Stimulated activated CD8-positive, alpha-beta memory T cell treated with anti-CD3 and anti-CD28 coated beads, Interleukin-12 subunit alpha, Interleukin-12 subunit beta, amount 100 ng/mL, for 1 hour (primary cell): ENCODE data around the gene PDE11A.
"Not testable (repeated sequence)": the region's sequence is repeated elsewhere in the genome, so short reads cannot be mapped to it uniquely, and the experiment has no call there.

ENCODE experiments used
- DNase-seq: peaks from one replicate; pipeline ENCODE4 v3.0.0-alpha.2; 2020; ENCODE audit warnings: low read depth

Gene PDE11A

DNA sequence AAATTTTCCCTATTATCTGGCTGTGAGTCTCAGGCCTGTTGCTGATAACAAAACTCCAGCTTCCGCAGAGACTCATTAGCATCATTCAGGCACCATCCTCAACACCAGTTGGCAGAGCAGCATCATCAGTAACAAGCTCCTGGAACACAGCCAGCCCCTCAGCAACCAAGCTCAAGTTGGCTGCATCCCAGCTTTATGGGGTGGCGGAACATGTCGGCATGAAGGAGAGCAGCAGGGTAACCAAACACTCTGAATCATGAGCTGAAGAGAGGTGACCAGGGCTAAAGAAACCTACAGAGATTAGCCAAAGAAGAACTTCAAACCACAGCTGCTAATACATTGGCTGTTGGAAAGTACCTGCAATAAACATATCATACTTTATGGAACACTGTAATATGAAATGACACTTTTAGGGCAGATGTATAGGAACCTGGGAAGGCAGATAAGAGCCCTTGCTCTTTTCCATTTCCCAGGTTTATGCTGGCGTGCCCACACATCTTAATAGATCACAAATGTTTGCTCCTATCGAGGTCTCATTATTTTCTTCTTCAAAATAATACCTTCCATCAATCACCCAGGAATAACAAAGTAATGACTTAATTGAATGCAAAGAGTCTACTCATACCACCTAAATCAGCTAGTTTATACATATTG, 63.8 kb downstream of the PDE11A start:
- DNase-seq: no peak

DNA sequence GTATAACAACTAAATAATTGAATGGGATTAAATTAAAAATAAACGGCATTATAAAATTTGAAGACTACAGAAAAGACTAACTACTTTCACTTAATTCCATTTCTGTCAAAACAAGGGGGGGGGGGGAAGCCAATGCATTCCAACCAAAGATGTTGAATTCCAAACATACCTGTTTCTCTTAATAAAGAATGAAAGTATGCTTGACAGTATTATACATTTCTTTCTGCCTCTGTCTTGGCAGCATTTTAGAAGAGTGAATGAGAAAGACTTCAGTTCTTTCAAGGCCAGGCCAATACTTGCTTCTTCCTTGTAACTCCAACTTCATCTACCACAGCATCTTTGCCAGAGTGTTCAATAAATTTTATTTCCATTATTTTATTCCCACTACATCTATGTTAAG, 65.9 kb downstream of the PDE11A start:
- no peak for DNase-seq

DNA sequence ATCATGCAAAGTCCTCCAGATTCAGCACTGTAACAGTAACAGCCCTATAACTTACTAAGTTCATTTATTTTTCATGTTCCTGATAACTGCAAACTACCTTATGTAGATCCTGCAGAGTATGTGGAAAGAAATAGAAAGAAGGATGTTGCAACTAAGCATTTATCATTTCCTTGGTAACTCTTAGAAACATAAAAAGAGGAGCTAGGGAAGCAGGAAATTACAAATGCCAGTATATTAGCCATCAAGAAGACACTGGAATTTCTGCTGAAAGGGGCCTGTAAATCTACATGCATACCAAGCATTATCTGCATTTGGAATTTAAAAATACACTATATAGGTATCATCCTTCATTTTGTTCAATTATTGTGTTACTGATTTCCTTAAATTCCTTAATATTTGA, 66.8 kb downstream of the PDE11A start:
- no peak for DNase-seq

DNA sequence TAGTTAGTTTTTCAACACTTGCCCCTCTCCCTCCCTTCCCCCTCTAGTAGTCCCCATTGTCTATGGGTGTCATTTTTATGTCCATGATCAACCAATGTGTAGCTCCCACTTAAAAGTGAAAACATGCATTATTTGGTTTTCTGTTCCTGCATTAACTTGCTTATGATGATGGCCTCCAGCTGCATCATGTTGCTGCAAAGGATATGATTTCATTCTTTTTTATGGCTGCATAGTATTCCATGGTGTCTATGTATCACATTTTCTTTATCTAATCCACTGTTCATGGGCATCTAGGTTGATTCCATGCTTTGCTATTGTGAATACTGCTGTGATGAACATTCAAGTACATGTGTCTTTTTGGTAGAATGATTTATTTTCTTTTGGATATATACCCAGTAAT, 70.5 kb downstream of the PDE11A start:
- DNase-seq: no peak

DNA sequence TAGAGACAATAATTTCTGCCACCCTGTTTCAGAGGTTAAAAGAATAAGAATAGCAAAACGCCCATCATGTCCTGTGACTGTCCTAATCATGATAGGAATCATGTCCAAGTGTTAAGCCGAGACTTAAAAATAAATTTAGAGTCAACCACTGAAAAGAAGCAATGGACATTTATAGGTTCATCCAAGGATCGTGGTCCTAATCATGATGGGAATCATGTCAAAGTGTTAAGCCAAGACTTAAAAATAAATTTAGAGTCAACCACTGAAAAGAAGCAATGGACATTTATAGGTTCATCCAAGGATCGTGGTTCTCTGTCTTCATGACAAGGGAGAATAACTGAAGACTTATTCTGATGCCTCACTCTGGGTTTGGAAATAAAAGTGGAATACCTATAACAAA, 73.6 kb downstream of the PDE11A start:
- DNase-seq: no peak

DNA sequence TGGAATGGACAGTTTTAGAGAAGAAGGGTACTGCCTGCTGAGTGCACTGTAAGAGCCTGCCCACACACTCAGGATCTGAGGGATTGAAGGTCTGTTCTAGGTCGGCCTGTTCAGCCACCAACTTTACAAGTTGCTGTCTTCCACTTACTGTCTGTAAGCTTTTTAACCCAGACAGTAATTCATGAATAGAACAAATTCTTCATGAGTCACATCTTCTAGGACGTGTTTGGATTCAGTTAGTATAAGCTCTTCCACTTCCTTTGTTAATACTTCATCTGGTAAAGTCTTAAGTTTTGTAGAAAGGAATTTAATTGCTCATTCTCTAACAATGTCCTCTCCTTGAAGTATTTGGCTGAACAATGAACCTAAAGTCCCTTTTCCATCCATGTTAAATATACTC, 74.6 kb downstream of the PDE11A start:
- no peak for DNase-seq

DNA sequence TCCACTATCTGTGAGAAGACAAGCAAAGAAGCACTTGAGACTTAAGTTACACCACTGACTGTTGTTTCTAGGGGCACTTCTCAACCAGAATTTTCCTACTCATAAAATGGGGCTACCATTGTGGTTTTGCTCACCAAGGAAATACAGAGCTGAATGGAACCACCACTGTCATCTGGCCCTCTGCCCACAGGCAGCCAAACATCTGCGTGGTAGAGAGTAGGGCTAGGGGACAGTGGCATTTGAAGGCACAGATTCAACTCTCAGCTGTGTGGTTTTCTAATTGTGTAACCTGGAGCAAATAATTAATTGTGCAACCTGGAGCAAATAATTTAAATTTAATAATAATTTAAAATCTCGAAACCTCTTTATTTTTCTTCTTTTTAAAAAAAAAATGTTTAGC, 79.6 kb downstream of the PDE11A start:
- no peak for DNase-seq

DNA sequence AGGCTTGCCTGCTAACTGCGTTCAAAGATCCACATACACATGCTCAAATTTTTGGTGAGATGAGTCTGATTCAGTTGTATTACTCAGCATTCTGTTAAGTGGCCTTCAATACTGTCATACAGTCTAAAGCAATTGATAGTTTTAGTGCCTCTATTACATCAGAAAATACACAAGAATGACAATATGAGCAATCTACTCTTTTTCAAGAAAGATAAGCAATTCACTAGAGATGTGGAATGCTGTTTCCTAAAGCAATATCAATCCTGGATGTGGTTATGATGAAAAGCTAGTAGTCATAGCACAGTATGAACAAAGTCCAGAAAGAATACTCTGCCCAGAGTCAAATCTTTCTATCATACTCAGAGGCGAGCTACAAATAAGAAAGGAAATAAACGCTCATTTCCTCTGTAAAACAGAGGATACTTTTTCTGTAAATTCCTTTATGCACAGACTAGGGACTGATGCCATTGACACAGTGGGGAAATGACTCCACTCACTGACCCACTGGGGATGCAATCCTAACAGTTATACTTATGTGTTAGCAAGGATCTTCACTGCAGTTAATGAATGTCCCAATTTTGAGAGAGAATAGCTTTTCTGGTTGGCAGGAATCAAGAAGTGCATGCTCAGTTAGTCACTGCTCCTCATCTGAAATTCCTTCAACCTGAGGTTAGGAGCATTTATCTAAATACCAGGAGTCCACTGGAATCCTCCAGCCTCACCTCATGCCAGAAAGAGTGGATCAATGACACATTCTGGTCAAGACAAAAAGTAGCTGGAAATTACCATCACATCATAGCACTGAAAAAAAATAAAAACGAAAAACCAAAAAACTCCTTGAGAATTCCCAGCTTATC, 83.3 kb downstream of the PDE11A start:
- DNase-seq: no peak

DNA sequence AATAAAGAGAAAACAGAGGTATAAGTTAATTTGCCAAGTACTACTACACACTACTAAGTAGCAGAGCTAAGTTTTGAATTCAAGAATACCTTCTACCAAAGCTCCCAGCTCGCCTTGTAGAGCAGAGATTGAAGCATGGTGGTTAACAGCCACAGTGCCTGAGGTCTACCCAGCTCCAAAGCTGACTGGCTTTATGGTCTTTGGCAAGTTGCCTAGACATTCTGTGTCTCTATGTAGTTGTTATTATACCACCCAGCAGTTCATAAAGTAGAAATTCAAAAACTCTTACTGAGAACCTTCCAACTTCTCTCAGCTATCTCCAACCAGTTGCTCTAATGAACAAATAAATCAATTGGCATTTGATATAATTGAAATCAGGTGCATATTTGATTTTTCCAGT, 87.8 kb downstream of the PDE11A start:
- DNase-seq: no peak

DNA sequence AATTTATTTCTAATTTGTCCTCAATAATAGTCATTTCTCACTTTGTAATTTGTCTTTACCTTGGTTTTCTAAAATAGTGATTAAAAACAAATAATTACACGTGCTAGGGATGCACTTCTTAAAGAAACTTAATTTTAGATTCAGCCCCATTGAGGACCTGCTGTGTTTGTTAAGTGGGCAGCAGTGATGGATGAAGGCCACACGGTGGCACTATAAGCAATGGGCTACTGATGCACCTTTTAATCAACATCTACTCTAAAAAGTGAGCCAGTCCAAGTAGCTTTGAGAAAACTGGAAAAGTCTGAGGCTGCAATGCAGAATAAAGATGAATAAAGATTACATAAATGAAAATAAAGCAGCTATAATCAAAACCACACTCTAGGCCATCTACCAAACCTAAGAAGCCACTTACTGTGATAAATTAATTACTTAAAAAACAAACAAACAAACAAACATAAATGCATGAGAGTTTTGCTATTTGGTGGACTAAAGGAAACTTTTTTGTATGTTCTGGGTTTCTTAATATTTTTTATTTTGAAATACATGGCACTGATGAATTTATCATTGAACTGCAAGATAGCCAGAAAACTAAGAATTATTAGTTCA, 89.3 kb downstream of the PDE11A start:
- no peak for DNase-seq

DNA sequence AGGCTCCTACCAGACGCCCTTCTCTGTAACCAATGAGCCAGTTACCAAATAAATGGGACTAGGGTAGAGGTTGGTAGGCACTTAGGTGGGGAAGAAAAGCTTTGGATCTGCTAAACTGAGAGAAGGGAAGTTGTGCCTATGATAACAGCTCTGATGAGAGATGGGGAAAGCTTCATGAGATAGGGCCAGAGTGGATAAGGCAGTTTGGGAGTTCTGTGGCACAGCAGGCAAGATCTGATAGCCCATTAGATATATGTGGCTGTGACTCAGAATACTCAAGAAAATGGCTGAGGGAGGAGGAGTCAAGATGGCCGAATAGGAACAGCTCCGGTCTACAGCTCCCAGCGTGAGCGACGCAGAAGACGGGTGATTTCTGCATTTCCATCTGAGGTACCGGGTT, 99.8 kb downstream of the PDE11A start:
- no peak for DNase-seq

DNA sequence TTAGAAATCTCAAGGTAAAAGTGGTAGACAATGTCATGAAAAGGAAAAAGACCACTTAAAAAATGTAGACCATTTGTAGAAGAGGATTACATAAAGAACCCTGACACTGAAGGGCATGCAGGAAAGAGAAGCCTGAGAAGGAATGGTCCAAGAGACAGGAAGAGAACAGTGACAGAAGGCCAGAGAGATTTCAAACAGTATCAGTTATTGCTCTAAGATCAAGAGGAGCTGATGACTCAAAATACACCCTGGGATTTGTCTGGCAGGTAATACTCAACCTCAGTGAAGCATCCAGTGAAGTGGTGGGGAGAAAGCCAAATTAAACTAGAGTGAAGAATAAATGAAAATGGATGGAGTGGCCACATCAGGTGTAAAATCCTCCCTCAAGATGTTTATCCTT, 100.5 kb downstream of the PDE11A start:
- DNase-seq: no peak

DNA sequence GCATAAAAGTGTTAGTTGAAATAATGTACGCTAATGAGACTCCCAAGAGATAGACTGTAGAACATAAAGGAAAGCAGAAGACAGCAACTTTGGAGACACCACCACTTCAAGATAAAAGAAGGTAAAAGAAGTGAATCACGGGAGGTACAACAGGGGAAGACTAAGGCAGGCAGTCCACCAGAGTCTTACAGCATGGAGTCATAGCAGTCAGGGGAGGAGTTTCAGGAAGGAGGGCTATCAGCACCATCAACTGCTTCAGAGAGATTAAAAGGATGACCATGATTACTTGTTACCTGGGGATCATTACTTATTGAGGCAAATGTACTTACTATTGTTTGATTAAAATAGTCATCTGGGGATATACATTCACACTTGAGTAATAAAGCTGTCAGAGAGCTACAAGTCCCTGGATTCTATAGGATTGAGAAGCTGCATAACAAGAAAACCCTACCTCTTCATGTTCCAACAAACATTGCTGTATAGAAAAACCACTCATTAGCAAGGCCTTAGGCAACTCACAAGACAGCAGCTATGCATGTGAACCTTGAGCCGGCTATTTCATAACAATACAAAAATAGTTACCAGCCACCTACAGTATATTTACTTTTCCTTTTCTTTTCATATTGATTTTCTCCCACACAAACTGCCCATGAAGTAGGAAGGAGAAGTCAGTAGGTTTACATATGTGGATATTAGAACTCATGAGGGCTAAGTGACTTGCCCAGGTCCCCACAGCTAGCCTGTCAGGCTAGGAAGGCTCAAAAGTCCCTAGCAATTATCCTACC, 101.7 kb downstream of the PDE11A start:
- no peak for DNase-seq

DNA sequence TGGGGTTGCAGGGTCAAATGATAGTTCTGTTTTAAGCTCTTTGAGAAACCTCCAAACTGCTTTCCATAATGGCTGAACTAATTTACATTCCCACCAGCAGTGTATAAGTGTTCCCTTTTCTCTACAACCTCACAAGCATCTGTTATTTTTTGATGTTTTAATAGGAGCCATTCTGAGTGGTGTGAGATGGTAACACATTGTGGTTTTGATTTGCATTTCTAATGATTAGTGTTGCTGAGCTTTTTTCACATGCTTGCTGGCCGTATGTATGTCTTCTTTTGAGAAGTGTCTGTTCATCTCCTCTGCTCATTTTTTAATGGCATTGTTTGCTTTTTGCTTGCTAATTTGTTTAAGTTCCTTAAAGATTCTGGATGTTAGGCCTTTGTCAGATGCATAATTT, 107.7 kb downstream of the PDE11A start:
- no peak for DNase-seq

DNA sequence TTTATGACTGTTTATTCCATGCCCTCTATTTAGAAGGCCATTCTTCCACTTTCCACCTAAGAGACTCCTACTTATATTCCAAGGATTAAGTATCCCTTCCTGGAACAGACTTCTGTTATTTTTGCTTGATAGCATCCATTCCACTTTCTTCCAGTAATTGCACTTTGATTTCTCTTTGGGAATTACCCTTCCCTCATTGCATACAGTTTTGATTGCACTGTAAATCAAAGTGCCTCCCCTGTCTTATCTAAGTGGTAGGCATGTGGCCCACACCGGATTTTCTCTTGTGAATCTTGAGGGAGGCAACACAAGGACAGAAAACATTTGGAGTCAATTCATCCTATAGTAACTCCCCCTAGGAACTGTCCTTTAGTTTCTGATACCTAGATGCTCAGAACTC, 120.4 kb downstream of the PDE11A start:
- no peak for DNase-seq

DNA sequence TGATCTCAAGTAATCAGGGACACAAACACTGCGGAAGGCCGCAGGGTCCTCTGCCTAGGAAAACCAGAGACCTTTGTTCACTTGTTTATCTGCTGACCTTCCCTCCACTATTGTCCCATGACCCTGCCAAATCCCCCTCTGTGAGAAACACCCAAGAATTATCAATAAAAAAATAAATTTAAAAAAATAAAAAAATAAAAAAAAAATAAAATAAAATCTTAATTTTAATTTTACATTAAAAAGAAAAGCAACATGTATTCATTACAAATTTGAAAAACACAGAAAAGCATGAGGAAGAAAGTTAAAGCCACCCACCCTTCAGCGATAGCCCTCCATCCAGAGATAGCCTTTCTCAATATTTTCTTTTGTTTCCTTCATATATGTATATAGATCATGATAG, 125.0 kb downstream of the PDE11A start:
- not testable (repeated sequence) for DNase-seq

DNA sequence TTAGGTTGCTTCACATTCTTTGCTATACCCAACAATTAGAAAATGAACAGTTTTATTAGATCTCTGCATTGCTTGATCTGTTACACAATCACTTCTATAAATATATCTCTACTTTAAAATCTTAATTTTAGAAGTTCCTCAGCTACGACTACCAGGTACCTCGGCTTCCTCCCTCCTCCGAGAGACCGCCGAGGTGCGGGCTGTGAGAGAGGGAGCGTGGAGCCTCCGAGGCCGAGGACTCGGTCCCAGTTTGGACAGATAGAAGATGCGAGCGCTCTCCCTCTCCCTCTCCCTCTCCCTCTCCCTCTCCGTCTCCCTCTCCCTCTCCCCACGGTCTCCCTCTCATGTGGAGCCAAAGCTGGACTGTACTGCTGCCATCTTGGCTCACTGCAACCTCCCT, 128.0 kb downstream of the PDE11A start:
- not testable (repeated sequence) for DNase-seq

DNA sequence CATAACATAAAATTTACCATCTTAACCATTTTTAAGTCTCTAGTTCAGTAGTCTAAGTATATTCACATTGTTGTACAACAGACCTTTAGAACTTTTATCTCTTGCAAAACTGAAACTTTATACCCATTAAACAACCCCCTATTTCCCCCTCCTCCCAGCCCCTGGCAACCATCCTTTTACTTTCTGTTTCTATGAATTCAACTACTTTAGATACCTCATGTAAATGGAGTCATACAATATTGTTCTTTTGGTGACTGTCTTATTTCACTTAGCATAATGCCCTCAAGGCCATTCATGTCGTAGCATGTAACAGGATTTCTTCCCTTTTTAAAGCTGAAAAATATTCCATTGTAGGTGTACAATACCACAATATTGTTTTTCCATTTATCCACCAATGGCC, 129.8 kb downstream of the PDE11A start:
- DNase-seq: no peak

DNA sequence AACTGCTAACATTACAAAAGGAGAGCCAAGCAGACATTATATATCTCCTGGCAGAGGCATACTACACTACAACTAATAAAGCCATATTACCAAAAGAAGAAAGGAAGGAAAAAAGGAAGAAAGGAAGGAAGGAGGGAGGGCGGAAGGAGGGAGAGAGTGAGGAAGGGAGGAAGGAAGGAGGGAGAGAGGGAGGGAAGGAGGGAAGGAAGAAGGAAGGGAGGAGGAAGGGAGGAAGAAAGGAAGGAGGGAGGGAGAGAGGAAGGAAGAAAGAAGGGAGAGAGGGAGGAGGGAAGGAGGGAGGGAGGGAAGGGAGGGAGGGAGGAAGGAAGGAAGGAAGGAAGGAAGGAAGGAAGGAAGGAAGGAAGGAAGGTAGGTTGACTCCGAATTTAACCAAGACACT, 133.4 kb downstream of the PDE11A start:
- DNase-seq: no peak

DNA sequence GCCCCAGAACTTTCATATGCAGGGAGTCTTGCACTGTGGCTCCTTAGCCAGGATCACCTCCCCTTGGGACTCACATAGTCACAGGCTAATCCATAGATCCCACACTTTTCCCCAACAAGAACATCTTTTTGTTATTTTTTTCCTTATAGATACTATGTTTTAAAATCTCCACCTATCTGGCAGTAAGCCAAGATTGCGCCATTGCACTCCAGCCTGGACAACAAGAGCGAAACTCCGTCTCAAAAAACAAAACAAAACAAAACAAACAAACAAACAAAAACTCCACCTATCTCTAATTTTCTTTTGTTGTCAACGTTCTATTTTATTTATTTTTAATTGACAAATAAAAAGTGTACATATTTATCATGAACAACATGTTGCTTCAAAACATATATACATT, 141.7 kb downstream of the PDE11A start:
- no peak for DNase-seq

DNA sequence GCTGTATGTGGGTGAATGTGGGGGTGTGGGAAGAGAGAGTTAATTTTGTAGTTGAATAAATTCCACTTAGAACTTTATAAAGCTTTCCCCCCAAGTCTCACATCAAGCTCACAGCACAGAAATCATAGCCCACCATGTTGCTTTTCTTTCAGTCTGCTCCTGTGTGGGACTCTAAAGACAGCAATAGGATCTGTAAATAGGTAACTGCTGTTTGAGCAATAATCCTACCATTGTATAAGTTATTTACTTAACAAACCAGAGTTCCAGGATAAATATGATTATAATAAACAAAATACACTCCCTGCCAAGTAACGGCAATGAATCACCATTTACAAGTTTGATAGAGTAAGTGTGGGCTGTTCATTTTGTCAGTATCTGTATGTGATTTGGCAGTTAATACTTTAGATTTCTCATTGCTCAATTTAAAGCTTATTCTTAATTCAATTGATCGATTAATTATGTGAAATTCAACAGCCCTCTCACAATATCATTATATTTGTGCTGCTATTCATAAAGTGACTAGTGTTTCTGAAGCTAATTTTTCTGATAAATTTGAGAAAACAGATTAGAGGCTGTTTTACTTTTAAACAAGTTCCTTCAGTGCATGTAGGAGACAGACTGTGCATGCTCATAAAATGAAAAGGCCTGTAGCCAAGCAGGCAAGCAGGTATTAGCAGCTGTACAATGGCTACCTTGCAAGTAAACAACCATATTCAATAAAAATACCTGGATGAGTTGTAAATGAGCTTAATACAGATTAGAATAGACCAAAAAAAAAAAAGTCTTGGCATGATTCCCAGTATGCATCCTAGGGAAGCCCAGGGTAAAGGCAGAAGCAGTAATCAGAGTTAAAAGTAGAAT, 142.7 kb downstream of the PDE11A start:
- no peak for DNase-seq

DNA sequence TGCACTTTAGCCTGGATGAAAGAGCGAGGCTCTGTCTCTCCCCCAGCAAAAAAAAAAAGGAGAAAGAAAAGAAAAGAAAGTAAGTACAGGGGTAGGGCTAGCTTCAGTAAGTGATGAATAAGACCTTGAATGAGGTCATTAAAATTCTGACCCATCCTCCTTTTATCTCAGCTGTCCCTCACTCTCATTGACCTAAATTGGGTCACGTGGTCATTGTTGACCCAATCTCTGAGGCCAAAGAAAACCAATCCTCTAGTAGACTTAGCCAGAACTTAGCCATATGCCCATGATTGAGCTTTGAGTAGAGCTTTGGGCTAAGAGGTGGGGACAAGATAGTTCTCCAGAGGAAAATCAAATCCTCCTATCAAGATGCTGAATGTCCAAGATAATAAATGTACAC, 149.3 kb downstream of the PDE11A start:
- no peak for DNase-seq
